HG02642 (cell line): ENCODE measurements around the gene FBXL3.
"Not testable (repeated sequence)": the region's sequence is repeated elsewhere in the genome, so short reads cannot be mapped to it uniquely, and the experiment has no call there.

Source experiments
- ATAC-seq: cut with Tn5 transposase; IDR thresholded peaks from one replicate; pipeline ENCODE4 v1.9.1; 2021; ENCODE audit warnings: mild to moderate bottlenecking; ENCODE audit not compliant: unreplicated experiment, poor library complexity

The FBXL3 gene

DNA sequence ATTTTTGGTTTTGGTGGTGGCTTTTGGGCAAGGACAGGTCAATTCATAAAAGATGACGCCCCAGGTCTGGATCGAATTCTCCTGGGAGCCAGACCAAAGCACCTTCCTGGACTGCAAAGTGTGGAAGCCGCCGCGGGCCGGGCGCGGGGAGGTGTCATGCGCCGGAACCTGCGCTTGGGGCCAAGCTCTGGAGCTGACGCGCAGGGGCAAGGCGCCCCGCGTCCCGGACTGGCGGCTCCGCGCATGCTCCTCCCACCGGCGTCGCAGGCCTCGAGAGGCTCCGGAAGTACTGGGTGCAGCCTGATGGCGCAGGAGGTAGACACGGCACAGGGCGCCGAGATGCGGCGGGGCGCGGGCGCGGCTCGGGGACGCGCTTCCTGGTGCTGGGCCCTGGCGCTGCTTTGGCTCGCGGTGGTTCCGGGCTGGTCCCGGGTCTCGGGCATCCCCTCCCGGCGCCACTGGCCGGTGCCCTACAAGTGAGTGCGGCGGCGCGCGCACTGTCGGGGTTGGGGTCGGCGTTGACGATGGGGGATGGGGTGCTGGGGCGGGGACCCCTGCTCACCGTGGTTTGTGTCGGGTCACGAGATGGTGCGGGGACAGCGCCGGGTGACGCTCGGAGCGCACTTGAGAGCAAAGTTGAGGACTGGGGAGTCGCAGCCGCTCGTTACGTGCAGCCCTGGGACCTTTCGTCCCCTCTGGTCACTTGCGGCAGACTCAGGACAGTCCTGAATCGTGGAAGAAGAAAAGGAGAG lies 35.0 kb downstream of the FBXL3 start, which contains the start of gene CLN5:
Gene CLN5 (plus strand): TSS at position 286 of the 752 bp plus-strand sequence. CDS start 18 bp downstream, at position 304.
- peak; percentile 98 for ATAC-seq

GRCh38 chr13:76991432-76991795 lies 35.5 kb downstream of the FBXL3 start:
- ATAC-seq = peak; percentile 49

DNA sequence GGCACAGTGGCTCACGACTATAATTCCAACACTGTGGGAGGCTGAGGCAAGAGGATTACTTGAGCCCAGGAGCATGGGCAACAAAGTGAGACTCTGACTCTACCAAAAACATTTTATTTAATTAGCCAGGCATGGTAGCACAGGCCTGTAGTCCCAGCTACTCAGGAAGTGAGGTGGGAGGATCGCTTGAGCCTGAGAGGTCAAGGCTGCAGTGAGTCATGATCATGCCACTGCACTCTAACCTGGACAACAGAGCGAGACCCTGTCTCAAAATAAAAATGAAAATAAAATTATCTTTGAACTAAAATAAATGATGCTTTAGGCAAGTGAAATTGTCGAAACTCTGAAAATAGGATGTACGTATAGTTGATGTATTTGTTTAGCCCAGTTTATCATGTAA lies 43.3 kb downstream of the FBXL3 start:
- ATAC-seq = no peak

DNA sequence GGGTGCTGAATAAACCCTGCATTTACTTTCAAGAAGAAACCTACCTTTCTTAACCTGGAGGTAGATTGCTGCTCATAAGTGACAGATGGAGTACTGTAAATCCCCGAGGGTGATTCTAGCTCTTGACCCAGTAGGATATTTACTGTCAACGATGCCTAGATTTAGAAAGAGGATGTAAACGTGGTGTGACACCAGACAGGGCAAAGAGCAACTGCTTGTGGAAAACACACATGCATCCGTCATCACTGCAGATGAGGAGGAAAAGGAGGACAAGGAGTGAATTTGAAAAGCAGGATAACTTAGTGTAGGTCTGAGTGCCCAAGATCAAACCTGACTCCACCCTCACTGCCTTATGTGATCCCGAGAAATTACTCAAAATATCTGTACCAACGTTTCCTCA lies 44.9 kb downstream of the FBXL3 start:
- ATAC-seq = no peak

- peak; percentile 100 for ATAC-seq
Observed at GRCh38 chr13:76980075-76980718, 46.8 kb downstream of the FBXL3 start.

DNA sequence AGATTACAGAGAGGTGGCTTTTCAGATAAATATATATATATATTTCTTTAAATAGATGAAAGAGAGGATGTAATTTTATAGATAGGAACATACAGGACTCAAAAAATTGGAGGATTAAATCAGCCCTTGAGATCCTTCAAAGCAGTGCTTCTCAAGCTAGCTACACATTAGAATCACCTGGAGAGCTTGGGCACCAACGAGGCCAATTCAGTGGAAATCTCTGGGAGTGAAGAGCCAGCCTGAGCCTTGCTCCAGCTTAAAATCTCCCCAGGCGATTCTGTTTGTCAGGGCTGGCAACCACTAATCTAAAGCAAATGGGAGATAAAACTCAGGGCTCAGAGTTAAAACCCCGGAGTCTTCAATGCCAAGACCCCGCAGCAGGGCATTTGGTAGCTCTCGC lies 50.0 kb downstream of the FBXL3 start:
- ATAC-seq = no peak

DNA sequence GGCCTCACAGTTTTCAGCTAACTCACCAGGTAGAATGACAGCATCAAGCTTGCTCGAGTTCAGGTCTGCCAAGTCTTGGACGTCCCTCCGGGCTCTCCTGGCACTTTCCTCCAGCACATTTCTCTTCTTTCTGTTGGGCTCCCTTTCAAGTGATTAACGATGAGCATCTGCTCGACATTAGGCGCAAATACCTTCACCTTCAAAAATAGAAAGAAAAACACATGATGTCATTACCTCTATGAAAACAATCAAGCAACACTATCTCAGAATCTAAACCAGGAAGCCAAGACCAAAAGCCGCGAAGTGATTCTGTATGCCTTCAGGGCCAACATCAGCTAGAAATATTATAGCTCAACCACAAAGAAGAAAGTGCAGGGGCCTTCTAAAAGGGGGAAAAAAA lies 50.5 kb downstream of the FBXL3 start:
- no peak for ATAC-seq

GRCh38 chr13:76975863-76976262 lies 51.1 kb downstream of the FBXL3 start:
- ATAC-seq = no peak

GRCh38 chr13:76974618-76974975 lies 52.4 kb downstream of the FBXL3 start:
- ATAC-seq = no peak

DNA sequence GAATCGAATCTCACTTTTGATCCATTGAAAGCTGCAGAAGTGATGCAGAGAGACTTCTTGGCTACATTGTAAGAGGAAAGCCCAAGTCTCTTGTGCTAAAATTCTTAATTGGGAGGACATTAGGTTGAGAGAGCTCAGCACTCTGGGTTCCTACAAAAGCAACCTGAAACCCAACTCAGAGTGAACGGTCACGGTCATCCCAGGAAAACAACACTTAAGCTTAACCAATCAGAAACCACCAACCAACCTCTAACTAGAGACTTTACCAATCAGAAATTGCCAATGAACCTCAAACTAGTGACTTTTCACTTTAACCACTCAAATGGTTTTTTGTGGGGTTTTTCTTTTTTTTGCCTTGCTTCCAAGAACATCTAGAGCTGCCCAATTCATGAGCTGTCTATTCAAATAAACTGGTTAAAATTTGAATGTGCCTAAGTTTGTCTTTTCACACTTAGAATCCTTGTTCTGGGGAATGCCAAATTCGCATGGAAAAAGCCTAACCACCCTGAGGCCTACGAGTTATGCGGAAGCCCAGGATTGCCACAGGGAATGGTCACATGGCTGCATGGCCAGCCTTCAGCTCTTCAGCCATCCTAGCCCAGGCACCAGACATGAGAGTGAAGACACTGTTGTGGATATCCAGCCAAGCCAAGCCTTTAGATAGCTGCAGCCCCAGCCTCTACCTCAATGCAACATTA lies 52.9 kb downstream of the FBXL3 start:
- no peak for ATAC-seq

GRCh38 chr13:76971851-76972829 lies 54.8 kb downstream of the FBXL3 start:
- no peak for ATAC-seq

DNA sequence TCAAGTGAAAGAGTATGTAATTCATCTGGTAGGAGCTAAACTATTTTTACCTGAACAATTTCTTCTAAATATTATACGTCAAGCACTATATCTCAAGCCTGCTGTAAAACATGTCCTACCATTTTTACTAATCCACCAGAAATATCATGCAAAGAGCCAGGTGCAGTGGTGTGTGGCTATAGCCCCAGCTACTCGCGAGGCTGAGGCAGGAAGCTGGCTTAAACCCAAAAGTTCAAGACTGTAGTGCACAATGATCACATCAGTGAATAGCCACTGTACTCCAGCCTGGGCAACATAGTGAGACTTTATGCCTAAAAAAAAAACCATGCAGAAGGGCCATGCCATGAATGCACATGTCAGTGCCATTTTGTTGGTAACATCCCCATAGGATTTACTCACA lies 55.7 kb downstream of the FBXL3 start:
- peak; percentile 67 for ATAC-seq

DNA sequence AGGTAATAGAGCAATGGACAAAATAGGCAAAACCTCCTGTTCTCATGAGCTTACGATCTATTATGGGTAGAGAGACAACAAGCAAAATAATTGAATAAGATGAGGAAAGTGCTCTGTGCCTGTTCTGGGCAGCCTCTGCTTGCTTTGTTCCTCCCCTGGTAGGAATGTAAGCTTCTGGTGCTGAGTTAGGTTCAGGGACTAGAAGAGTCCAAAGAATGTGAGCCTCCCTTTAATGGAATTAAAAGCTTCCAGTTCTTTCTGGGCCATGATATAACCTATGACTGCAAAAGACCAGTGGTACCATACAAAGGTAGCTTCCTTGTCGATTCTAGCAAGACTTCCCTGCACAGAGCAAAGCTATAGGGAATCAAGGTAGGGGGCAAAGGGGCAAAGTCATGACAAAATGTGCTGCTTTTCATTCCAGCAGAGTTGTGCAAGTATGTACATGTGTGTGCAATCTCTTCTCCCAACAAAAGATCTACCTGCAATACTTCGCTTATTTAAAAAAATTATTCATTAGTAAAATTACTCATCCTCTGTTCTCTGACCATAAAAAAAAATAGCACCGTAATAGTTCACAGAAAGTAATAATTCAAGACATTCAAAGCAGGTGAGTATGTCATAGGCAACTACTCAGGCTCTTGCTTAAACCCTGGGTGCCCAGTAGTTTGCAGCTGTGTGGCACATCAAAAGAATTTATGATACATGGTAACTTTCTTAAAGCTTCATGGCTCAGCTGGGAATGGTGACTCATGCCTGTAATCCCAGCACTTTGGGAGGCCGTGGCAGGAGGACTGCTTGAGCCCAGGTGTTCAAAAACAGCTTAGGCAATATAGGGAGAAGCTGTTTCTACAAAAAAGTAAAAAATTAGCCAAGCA lies 57.2 kb downstream of the FBXL3 start:
- no peak for ATAC-seq

- ATAC-seq = no peak
Observed at GRCh38 chr13:76968041-76968440, 58.9 kb downstream of the FBXL3 start.

DNA sequence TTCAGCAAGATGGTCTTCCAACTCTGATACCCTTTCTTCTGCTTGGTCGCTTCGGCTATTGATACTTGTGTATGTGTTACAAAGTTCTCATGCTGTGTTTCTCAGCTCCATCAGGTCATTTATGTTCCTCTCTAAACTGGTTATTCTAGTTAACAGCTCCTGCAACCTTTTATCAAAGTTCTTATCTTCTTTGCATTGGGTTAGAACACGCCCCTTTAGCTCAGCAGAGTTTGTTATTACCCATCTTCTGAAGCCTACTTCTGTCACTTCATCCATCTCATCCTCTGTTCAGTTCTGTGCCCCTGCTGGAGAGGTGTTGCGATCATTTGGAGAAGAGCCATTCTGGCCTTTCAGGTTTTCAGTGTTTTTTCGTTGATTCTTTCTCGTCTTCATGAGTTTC lies 59.9 kb downstream of the FBXL3 start:
- no peak for ATAC-seq

DNA sequence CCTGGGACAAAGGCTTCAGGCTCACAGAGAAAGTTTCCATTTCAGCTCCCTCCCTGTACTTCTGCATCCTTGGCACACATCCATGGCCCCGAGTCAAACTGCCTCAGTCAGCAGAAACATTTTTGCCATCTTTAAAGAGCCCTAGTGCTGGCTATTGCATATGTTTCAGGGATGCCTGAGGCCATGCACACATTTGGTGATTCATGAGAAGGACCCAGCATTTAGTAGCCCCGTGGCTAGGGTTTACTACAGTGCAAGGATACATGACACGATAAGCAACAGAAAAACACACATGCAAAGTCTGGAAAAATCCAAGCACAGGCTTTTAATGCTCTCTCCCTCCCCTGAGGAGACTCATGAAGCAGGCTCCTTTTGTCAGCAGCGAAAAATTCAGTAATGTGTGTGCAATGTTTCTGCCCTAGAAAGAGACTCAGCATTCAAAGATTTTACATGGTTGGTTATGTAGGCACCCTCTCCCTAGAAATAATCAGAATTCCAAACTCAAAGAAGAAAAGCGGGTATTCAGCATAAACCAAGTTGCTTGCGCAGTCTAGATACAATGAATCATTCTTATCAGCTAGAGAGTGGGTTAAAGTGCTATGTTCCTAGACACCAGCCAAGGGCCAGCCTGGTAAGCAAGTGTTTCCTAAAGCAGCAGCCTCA lies 61.1 kb downstream of the FBXL3 start:
- no peak for ATAC-seq

- not testable (repeated sequence) for ATAC-seq
Observed at GRCh38 chr13:76959734-76960133, 67.2 kb downstream of the FBXL3 start.

DNA sequence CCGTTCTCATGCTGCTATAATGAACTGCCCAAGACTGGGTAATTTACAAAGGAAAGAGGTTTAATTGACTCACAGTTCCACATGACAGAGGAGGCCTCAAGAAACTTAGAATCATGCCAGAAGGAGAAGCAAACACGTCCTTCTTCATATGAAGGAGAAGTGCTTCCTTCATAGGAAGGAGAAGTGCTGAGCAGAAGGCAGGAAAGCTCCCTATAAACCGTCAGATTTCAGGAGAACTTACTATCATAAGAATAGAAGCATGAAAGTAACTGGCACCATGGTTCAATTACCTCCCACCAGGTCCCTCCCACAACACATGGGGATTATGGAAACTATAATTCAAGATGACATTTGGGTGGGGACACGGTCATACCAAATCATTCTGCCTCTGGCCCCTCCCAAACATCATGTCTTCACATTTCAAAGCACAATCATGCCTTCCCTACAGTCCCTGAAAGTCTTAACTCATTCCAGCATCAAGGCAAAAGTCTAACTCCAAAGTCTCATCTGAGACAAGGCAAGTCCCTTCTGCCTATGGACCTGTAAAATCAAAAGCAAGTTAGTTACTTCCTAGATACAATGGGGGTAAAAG lies 68.0 kb downstream of the FBXL3 start:
- no peak for ATAC-seq
